GM19193 (cell line): ENCODE measurements around the gene CDH8.

Experiments
- POLR2A ChIP-seq: IDR thresholded peaks from 4 replicates; pipeline ENCODE4 v1.6.1; 2011; ENCODE audit not compliant: insufficient read depth, insufficient read length; ENCODE audit errors: extremely low read depth

Gene CDH8

DNA sequence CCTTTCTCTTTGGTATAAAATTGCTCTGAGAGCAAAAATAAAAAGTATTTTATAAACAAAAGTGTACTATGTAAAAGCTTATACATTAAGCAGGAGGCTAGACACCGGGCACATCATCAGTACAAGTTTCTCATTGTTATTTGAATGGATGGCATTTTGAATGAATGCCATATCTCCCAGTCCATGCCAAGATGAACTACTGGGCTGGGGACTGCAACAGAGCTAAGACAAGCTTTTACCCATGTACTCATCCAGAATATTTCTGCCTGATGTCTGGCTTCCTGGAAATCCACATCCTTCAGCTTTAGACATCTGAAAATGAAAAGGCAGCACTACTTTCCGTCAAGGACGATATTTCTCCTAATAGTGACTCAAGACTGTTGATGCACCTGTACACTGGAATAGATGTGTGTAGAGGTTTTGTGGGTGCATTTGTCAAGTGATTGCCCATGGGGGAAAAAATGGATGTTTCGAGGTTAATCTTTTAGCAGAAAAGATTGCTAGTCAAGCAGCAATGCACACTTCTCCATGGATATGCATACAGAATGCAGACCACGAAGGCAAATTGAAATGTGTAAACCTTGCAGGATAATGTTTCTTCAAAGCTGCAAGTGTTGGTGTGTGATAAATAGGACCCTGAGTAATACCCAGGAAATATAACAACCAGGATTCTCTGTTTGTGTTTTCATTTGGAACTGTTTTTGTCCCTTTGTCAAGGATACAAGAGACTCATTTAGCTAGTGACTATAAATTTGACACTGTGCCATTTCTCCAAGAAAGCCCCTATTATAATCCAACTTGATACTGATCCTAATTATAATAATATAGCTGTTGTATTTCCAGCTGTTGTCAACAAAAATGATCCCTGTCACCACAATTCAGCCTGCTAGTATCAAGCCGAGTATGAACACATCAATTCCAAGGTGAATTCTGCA lies 173.8 kb downstream of the CDH8 start:
- no peak for TF ChIP-seq POLR2A

DNA sequence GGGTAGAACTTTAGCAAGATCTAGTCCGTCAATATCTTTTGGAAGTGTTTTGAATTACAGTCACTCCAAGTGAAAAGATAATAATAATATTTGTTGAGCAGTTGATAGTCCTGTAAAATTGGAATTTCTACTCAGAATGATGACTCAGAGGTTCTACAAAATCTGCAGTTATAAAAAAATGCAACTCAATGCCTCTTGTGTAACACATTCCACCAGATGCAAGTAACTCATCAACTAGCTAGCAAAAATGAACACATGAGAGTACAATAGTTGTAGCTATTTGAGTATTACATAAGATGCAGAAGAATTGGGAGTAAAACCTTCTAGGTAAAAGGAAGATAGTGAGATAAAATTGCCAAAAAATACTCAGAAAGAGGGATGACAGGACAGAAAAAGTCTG lies 177.2 kb downstream of the CDH8 start:
- TF ChIP-seq POLR2A = no peak

DNA sequence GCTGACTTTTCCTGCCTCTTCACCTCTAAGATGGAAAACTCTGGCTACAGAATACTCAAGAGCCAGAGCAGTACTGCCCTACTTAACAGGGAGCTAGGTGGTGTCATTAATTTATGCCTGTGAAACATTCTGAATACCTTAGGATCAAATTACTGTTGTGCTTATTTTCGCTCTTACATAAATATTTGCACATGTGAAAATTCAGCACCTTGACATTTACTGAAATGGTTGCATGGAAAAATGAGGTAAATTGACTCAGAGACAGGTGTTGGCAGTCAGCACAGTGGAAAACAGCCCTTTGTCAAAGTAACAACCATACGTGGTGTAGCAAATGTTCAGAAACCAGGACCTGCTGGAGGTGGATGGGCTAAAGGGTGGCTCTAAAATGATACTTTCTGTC lies 193.6 kb downstream of the CDH8 start:
- TF ChIP-seq POLR2A = no peak

DNA sequence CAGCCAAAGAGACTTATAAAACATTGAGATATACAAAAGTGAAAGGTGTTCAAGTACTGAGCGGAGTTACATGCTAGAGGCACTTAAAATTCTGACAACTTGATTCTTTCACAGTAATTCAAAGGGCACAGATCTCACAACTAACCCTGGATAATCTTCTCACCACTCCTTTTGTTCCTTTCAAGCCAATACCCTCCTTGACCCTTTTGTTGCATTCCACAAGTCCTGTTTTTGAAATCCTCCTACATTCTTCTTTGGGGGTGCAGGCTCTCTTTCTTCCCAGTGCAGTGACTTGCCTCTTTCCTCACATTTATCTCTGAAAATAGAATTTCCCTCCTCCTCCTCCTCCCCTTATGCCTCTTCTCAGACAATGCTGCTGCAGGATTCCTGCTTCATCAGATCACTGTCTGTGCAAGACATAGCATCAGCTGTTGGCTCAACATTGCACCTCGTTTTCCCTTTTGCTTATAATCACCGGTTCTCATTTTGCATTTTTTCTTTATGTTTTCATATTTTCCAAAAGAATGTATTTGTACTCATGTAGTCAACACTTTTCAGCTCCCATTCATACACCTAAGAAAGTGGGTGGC lies 199.3 kb downstream of the CDH8 start:
- TF ChIP-seq POLR2A = no peak

DNA sequence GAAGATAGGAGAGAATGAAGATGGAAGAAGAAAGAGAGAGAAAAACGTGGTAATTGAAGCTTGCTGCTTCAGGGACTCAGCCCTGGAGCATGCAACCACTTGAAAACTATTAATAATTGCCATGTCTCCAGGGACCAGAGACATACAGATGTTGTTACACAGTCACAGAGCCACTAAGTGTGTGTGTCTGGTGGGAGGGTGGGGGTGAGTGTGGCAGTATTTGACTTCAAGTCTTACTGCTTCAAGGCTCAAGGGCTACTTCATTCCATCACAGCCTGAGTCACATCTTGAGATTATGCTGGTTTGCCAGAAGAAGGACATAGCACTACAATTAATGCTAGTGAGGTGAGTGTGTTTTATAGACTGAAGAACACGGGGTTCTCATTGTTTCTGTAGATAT lies 202.2 kb downstream of the CDH8 start:
- TF ChIP-seq POLR2A = no peak

DNA sequence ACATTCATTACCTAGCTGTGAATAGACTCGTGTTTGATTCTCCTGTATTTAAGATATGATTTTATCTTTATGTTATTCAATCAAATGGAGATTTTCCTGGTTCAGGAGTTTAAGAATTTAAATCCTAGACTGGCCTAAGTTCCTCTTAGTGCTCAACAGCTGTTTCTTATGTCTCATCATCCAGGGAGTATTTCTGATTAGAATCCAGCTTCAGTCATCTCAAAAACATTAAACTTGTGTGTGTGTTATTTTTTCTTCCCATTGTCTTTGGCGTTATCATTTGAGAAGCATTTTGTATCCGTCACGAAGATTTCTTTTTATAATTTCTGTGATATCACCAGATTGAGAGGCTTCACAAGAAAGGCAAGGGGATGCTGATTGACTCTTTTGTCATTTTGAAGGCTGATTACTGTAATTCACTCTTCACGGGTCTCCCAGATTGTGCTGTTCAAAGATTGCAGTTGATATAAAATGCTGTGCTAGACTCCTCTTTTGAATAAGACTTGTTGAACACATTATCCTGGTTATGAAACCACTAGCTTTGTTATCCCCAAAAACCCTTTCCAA lies 204.8 kb downstream of the CDH8 start:
- TF ChIP-seq POLR2A = no peak

DNA sequence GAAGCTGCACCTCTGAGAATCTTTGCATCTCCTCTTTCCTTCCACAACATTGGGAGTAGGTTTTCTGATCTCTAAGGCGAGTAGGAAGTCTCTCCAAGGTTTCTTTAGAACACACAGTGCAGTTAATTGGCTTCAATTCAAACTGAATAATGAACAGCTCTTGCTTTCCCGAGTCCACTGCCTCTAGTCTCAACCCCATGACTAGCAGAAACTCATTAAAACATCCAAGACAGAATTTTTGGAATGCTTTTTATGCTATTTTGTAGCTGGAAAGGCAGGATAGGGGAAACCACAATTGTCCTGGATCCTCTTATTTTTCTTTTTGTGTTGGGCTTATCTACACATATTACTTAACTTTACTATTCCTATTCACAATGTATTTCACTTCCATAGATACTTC lies 206.6 kb downstream of the CDH8 start:
- TF ChIP-seq POLR2A = no peak

DNA sequence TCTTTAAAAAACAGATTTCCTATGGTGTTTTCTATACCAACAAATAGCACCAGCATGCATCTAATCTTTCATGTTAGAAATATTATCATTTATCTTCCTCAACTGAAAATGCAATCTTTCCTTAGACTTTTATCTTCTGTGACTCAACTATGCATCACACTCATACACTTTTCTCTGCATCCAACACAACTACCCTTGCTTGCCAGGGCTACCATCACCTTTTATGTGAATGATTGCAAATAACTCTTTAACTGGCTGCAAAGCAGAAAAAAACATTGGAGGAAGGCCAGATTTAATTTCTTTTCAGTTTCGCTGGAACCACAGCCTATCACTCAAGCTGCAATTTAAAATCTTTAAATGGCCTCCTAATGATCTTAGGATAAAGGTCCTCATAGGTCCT lies 212.9 kb downstream of the CDH8 start:
- TF ChIP-seq POLR2A = no peak

DNA sequence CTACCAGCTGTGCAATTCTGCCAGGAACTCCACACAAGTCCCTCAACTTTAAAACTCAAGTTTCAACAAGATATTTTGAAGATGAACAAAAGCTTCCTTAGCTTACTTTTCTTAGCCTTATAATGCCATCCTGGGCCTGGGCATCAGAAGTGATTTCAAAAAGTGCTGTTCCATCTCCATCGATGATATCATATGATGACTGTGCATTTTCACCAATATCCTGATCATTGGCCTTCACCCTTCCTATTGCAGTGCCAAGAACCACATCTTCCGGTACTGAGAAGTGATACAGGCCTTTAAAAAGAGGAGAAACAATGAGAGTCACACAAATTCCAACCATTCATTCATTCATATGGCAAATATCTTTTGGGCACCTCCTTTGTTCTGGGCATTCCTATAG lies 215.4 kb downstream of the CDH8 start:
- TF ChIP-seq POLR2A = no peak

DNA sequence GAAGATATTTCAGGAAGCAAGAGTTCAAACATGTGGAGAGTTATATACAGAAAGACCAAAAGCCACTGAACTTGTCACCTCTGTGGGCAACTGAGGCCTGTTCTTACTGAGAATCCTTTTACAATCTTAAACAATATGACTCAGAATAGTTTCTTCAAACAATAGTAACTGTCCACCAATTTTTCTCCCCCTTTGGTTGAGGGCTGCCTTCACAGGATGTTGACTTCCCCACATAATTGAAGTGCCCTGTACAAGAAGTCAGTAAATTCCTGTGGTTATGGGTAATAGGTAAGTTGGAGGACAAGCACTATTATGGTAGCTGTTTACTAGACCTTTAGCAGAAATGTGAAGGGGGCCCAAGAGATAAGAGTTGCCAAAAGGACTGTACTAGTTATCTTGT lies 215.8 kb downstream of the CDH8 start:
- TF ChIP-seq POLR2A = no peak

DNA sequence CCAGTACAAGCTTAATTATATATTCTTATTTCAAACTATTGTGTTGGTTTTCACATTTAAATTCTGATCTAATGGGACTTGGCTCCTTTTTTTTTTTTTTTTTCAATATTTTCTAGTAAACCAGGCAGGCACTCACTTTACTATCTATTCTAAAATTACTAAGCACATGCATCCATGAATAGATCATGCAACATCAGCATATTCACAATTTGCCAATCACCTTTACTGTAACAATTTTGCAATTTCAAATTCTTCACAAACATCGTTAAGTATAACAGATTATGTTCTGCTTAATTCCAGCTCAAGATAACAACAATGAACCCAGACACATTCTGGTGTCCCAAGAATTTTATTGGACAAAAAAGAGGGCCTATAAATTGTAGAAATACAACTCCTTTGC lies 217.4 kb downstream of the CDH8 start:
- TF ChIP-seq POLR2A = no peak

DNA sequence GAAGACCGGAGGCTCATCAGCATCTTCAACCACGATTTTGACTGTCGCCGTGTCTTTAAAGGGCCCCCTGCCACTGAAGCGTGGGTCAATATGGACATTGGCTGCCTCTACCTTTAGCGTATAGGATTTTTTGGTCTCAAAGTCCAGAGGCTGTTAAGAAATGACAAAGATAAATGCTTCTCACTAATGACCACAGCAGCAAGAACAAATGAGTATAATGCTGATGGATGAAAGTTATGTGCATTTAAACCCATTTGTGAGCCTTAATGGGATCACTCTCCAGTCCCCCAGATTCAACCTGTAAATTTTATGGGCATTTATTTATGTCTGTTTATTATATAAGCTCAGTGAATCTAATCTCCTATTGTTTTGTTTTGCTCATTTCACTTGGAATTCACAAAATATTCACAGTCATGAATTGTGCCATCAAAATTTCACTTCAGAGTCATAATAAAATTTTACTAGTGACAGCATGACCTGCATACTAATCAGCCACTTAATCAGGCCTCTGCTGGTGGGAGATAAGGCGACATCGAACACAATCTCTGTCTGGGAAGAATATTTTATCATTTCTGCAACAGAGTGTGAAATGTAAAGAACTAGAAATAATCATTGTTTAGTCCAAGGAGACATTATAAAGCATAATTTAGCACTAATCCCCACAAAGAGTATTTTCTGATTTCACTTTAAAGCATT lies 218.5 kb downstream of the CDH8 start:
- TF ChIP-seq POLR2A = no peak

DNA sequence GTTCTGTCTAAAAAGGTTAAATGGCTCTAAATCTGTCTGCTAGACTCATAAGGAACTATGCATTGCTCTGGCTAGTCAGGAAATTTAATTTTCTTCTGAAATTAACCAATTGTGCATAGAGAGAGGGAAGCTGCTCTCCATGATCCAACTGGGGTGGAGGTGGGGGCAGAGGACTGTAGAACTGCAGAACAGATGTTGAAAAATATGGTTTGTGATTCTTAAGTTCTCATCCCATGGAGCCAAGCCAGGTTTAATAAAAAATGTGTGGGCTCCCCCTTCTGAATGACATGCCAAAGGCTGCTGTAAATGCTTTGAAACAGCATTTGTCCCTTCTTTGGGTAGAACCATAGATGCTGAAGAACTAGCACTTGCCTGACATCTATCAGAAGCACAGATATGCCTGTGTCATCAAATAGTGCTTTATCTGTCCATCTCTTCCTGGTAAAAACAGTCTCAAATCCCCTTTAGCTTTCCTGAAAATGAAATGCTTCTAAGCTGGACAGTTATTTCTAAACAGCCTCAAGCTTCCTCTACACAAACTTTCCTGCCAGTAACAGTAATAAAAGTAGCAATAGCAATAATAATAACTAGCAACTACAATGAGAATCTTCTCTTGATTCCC lies 221.4 kb downstream of the CDH8 start:
- TF ChIP-seq POLR2A = no peak

DNA sequence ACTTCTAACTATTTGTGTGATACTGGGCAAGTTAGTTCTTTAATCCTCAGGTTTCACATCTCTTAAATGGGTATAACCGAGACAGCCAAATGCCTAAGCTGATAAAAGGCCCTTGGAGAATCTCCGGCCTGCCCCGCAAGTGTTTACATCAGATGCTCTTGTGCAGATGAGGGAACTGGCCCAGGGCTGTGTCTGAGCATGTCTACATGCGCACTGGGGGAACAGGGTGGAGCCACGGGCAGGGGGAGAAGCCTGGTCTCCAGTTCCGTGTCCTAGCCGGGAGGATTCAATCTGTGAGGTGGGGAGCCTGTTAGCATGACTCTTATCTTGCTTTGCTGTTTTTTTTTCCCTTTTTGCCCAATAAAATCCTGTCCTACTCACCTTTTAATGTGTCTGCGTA lies 222.9 kb downstream of the CDH8 start:
- TF ChIP-seq POLR2A = no peak

DNA sequence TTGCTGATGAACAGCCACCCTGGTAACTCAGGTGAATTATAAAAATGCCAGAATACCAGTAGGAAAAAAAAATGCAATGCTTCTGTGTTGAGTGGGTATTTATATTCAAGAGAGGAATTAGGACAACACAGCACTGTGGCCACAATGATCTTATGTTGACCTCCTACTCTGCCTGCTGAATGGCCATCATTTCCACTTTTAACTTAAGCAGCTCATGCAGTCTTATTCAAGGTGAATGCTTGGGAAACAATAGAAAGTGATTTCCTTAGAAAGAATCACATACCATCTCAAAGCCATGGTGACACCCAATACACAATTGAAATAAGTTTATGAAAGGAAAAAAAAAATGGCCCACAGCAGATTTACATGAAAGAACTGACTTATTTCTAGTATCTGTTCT lies 224.0 kb downstream of the CDH8 start:
- TF ChIP-seq POLR2A = no peak
